ENCODE results near the gene FAM50A.

FAM50A gene

DNA sequence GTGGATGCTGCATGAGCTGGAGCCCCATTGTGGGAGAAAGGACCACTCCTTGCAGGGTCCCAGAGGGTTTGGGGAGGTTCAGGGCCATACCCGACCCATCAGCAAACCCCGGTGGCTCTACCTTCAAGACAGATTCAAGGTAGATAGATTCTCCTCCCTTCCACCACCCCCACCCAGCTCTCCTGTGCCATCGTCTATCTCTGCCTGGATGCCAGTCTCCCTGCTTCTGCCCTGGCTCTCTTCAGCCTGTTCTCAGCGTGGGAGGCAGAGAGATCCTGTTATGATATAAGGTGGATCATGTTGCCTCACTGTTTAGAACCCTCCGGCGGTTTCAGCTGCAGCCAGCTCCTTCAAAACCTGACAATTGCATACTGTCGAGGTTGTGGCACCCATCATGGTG, 29.7 kb downstream of the FAM50A start:
- Histone ChIP-seq H3K14ac (ENCODE audit: low read length) (no peak overlapping the region), H3K18ac (ENCODE audit: low read length) (no peak overlapping the region), H3K79me2 (ENCODE audit: control insufficient read depth, insufficient read depth, low read length, poor library complexity) (no peaks in the 10 kb centered on the region), H3K79me1 (ENCODE audit: low read length) (no peaks in the 10 kb centered on the region), H2BK5ac (ENCODE audit: low read depth, low read length, poor library complexity) (no peak overlapping the region), H3K4me3 (ENCODE audit: low read depth, low read length) (no peak overlapping the region), H3K9ac (ENCODE audit: low read length) (no peak overlapping the region), H4K8ac (ENCODE audit: low read depth, low read length) (no peak overlapping the region), H3K4me2 (ENCODE audit: low read length) (no peak overlapping the region), H3K9me3 (ENCODE audit: insufficient read depth, low read depth, low read length) (no peaks in the 10 kb centered on the region), H3K27ac (ENCODE audit: low read depth, low read length) (no peak overlapping the region), H3K36me3 (ENCODE audit: control insufficient read depth in 1 of 2, insufficient read depth in 2 of 2, low read length in 2 of 2) (peaks cover 52 to 54% of the 10 kb centered on the region in 2 experiments), H4K91ac (ENCODE audit: low read depth, low read length) (no peak overlapping the region), H2AFZ (ENCODE audit: insufficient read depth, low read length, poor library complexity) (no peak overlapping the region), H3K23ac (ENCODE audit: low read length) (no peak overlapping the region), H2BK120ac (ENCODE audit: insufficient read depth, low read length, poor library complexity) (no peak overlapping the region), H3K4ac (ENCODE audit: low read depth, low read length) (no peak overlapping the region), H3K4me1 (ENCODE audit: control insufficient read depth in 1 of 2, insufficient read depth in 2 of 2, low read length in 2 of 2) (peaks cover 0 to 3% of the 10 kb centered on the region in 2 experiments), H4K12ac (ENCODE audit: low read depth, low read length) (no peak overlapping the region), H2BK12ac (ENCODE audit: low read length) (no peak overlapping the region), H2AK5ac (ENCODE audit: low read length) (no peak overlapping the region), H3K27me3 (ENCODE audit: insufficient read depth, low read length) (no peaks in the 10 kb centered on the region)
- DNase-seq = no peak
- WGBS (ENCODE audit: extremely low coverage, insufficient coverage, insufficient read length) = no CpG with 5 or more reads among the region's 7 CpGs

DNA sequence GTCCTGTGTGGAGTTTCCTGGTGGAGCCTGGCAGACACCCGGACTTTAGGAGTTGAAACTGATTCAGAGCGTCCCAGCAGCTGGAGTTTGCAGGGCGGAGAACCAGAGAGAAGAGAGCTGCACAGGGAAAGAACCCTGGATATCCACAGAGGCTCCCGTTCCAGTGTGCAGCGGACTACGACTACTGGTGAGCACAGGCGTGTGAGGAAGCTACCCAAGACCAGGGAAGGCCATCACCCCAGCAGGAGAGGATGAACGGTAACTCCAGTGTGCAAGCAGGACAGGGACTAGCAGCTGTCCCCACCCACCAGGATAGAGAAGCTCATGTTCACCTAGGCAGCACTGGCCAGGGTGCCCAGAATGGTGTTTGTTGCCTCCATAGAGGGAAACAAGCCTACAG, 32.9 kb downstream of the FAM50A start:
- H2AK5ac ChIP-seq (ENCODE audit: low read length) = no peak overlapping the region
- DNase-seq = no peak
- no peak overlapping the region for H2AFZ ChIP-seq (ENCODE audit: insufficient read depth, low read length, poor library complexity)
- H3K4me1 ChIP-seq (ENCODE audit: control insufficient read depth in 1 of 2, insufficient read depth in 2 of 2, low read length in 2 of 2) = peaks cover 5% of the 10 kb centered on the region in 2 experiments
- no peaks in the 10 kb centered on the region for H3K79me2 ChIP-seq (ENCODE audit: control insufficient read depth, insufficient read depth, low read length, poor library complexity)
- no peak overlapping the region for H2BK5ac ChIP-seq (ENCODE audit: low read depth, low read length, poor library complexity)
- no peak overlapping the region for H3K14ac ChIP-seq (ENCODE audit: low read length)
- no peaks in the 10 kb centered on the region for H3K9me3 ChIP-seq (ENCODE audit: insufficient read depth, low read depth, low read length)
- no CpG with 5 or more reads among the region's 8 CpGs for WGBS (ENCODE audit: extremely low coverage, insufficient coverage, insufficient read length)
- no peak overlapping the region for H3K9ac ChIP-seq (ENCODE audit: low read length)
- no peaks in the 10 kb centered on the region for H3K27me3 ChIP-seq (ENCODE audit: insufficient read depth, low read length)
- no peak overlapping the region for H3K4ac ChIP-seq (ENCODE audit: low read depth, low read length)
- H3K23ac ChIP-seq (ENCODE audit: low read length) = no peak overlapping the region
- H3K4me3 ChIP-seq (ENCODE audit: low read depth, low read length) = no peak overlapping the region
- H3K4me2 ChIP-seq (ENCODE audit: low read length) = no peak overlapping the region
- no peak overlapping the region for H2BK120ac ChIP-seq (ENCODE audit: insufficient read depth, low read length, poor library complexity)
- H3K18ac ChIP-seq (ENCODE audit: low read length) = no peak overlapping the region
- H4K12ac ChIP-seq (ENCODE audit: low read depth, low read length) = no peak overlapping the region
- H4K91ac ChIP-seq (ENCODE audit: low read depth, low read length) = no peak overlapping the region
- no peak overlapping the region for H3K27ac ChIP-seq (ENCODE audit: low read depth, low read length)
- no peak overlapping the region for H4K8ac ChIP-seq (ENCODE audit: low read depth, low read length)
- H2BK12ac ChIP-seq (ENCODE audit: low read length) = no peak overlapping the region
- H3K36me3 ChIP-seq (ENCODE audit: control insufficient read depth in 1 of 2, insufficient read depth in 2 of 2, low read length in 2 of 2) = peaks cover 20 to 23% of the 10 kb centered on the region in 2 experiments
- H3K79me1 ChIP-seq (ENCODE audit: low read length) = peaks cover 5% of the 10 kb centered on the region

DNA sequence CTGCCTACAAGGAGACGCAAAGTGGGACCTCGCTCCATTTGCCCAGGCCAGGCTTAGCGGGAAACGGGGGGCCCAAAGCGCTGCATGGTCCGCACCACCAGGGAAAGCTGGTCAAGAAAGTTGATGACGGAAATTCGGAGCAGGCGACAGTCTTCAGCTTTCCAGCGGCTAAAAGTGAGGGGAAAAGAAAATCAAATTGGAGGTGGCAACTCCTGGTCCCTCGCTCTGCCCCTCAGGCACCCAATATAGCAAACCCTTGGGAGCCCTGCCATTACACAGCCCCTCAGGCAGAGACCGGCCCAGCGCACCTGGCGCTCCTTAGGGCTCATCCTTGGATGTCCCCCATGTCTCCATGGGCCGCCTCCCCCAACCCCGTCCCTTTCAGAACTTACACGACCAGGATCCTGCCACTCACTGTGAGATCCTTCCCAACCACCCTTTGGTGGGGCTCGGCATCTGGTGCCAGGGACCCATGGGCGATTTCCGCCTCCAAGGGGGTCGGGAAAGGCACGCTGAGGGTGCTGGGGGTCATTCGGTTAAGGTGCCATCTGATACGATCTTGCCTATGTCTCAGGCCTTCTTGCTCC, 34.0 kb downstream of the FAM50A start:
- peak overlapping the region; percentile 49 for H2AK5ac ChIP-seq (ENCODE audit: low read length)
- DNase-seq = no peak

DNA sequence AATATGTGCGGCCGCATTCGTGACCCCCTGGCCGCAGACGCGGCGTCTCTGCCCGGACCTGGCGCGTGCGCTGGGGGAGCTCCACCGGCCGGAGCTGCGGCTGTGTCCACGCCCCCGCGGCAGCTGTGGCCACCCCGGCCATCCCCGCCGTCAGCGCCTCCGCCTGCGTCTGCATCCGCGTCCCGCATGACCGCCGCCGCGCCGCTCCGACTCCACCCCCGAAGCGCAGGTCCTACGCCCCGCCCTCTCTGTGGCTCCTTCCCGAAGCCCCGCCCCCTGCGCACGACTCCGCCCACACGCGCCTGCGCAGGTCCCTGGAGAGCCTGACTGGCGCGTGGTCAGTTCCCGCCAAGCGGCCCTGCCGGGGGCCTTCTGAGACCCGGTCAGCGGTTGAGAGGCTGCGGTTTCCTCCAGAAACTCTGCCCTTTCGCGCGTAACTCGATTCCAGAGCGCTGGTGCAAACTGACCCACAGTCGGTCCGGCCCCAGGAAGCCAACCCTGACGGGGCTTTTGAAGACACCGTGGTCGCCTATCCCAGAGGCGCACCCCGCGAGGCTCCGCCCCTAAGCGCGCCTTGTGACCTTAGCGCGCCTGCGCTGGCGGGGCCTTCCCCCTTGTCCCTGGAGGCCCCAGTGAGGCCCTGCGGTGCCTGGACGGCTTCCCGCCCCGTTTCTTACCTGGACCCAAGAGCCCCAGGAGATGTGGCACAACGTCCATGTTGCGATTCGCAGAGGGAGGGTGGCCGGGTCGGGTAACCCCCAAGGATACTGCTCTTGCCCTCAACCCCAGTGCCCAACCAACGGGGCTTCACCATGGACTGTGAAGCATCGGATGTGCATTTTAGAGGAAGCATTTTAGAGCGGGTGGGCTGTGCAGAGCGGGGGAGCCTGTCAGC, 35.0 kb downstream of the FAM50A start, which contains the start of gene LAGE3:
Gene LAGE3, minus strand, starts transcription at position 554 of the 895 bp plus-strand sequence. Its CDS starts 366 bp downstream, at position 188.
- Histone ChIP-seq H3K4me2 (ENCODE audit: low read length) (peak within 1 kb of the TSS; percentile 80), H2BK5ac (ENCODE audit: low read depth, low read length, poor library complexity) (peak within 1 kb of the TSS; percentile 10), H4K91ac (ENCODE audit: low read depth, low read length) (peak within 1 kb of the TSS; percentile 75), H3K4me1 (ENCODE audit: control insufficient read depth in 1 of 2, insufficient read depth in 2 of 2, low read length in 2 of 2) (peaks cover 5% of the 10 kb centered on the region in 2 experiments), H3K18ac (ENCODE audit: low read length) (peak within 1 kb of the TSS; percentile 59), H4K12ac (ENCODE audit: low read depth, low read length) (peak within 1 kb of the TSS; percentile 90), H2AFZ (ENCODE audit: insufficient read depth, low read length, poor library complexity) (no peak within 1 kb of the TSS), H3K79me1 (ENCODE audit: low read length) (peaks cover 5% of the 10 kb centered on the region), H3K9ac (ENCODE audit: low read length) (no peak within 1 kb of the TSS), H3K9me3 (ENCODE audit: insufficient read depth, low read depth, low read length) (no peaks in the 10 kb centered on the region), H3K14ac (ENCODE audit: low read length) (peak within 1 kb of the TSS; percentile 30), H3K23ac (ENCODE audit: low read length) (no peak within 1 kb of the TSS), H3K36me3 (ENCODE audit: control insufficient read depth in 1 of 2, insufficient read depth in 2 of 2, low read length in 2 of 2) (peaks cover 3 to 4% of the 10 kb centered on the region in 2 experiments), H3K79me2 (ENCODE audit: control insufficient read depth, insufficient read depth, low read length, poor library complexity) (no peaks in the 10 kb centered on the region), H4K8ac (ENCODE audit: low read depth, low read length) (peak within 1 kb of the TSS; percentile 85), H2AK5ac (ENCODE audit: low read length) (peak within 1 kb of the TSS; percentile 49), H3K4me3 (ENCODE audit: low read depth, low read length) (peak within 1 kb of the TSS; percentile 68), H2BK12ac (ENCODE audit: low read length) (peak within 1 kb of the TSS; percentile 66), H2BK120ac (ENCODE audit: insufficient read depth, low read length, poor library complexity) (peak within 1 kb of the TSS; percentile 72), H3K27ac (ENCODE audit: low read depth, low read length) (peak within 1 kb of the TSS; percentile 4), H3K4ac (ENCODE audit: low read depth, low read length) (no peak within 1 kb of the TSS), H3K27me3 (ENCODE audit: insufficient read depth, low read length) (no peaks in the 10 kb centered on the region)
- DNase-seq = peak; percentile 85 to 92
- no CpG with 5 or more reads among the region's 85 CpGs for WGBS (ENCODE audit: extremely low coverage, insufficient coverage, insufficient read length)

More for the DNA sequence above, 34.0 kb downstream of the FAM50A start:
- H3K23ac ChIP-seq (ENCODE audit: low read length) = no peak overlapping the region
- no peaks in the 10 kb centered on the region for H3K79me2 ChIP-seq (ENCODE audit: control insufficient read depth, insufficient read depth, low read length, poor library complexity)
- H3K9me3 ChIP-seq (ENCODE audit: insufficient read depth, low read depth, low read length) = no peaks in the 10 kb centered on the region
- no peaks in the 10 kb centered on the region for H3K27me3 ChIP-seq (ENCODE audit: insufficient read depth, low read length)
- peaks cover 5% of the 10 kb centered on the region for H3K79me1 ChIP-seq (ENCODE audit: low read length)
- H3K36me3 ChIP-seq (ENCODE audit: control insufficient read depth in 1 of 2, insufficient read depth in 2 of 2, low read length in 2 of 2) = peaks cover 10 to 11% of the 10 kb centered on the region in 2 experiments
- no peak overlapping the region for H2BK12ac ChIP-seq (ENCODE audit: low read length)
- H3K4ac ChIP-seq (ENCODE audit: low read depth, low read length) = no peak overlapping the region
- peak overlapping the region; percentile 77 for H4K12ac ChIP-seq (ENCODE audit: low read depth, low read length)
- H3K4me2 ChIP-seq (ENCODE audit: low read length) = peak overlapping the region; percentile 80
- no peak overlapping the region for H2BK5ac ChIP-seq (ENCODE audit: low read depth, low read length, poor library complexity)
- no CpG with 5 or more reads among the region's 24 CpGs for WGBS (ENCODE audit: extremely low coverage, insufficient coverage, insufficient read length)
- H2BK120ac ChIP-seq (ENCODE audit: insufficient read depth, low read length, poor library complexity) = no peak overlapping the region
- no peak overlapping the region for H3K27ac ChIP-seq (ENCODE audit: low read depth, low read length)
- H3K14ac ChIP-seq (ENCODE audit: low read length) = no peak overlapping the region
- H3K9ac ChIP-seq (ENCODE audit: low read length) = no peak overlapping the region
- peak overlapping the region; percentile 67 for H3K4me3 ChIP-seq (ENCODE audit: low read depth, low read length)
- H2AFZ ChIP-seq (ENCODE audit: insufficient read depth, low read length, poor library complexity) = no peak overlapping the region
- H4K8ac ChIP-seq (ENCODE audit: low read depth, low read length) = no peak overlapping the region
- no peak overlapping the region for H4K91ac ChIP-seq (ENCODE audit: low read depth, low read length)
- peaks cover 5% of the 10 kb centered on the region in 2 experiments for H3K4me1 ChIP-seq (ENCODE audit: control insufficient read depth in 1 of 2, insufficient read depth in 2 of 2, low read length in 2 of 2)
- no peak overlapping the region for H3K18ac ChIP-seq (ENCODE audit: low read length)
